Measurements from ENCODE around the gene TRIM60.

DNA sequence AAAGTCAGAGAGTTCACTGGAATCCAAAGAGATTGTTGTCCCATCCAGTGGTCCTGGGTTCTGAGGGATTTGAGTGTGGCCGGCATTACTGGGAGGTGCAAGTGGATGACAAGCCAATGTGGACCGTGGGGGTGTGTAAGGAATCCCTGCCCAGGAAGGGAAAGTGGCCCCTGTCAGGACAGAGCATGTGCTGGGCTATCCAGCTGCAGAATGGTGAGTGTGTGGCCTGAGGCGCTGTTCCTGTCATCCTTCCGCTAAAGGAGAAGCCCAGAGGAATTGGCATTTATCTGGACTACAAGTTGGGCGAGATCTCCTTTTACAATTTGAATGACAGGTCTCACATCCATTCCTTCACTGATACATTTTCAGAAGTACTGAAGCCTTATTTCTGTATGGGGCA is 20.4 kb upstream of the TRIM60 start:
- TF ChIP-seq, protein P1, sequence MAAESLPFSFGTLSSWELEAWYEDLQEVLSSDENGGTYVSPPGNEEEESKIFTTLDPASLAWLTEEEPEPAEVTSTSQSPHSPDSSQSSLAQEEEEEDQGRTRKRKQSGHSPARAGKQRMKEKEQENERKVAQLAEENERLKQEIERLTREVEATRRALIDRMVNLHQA (CRISPR knock-in tag; IDR thresholded peaks at IDR 0.05), result no peak
- TF ChIP-seq, protein P2, sequence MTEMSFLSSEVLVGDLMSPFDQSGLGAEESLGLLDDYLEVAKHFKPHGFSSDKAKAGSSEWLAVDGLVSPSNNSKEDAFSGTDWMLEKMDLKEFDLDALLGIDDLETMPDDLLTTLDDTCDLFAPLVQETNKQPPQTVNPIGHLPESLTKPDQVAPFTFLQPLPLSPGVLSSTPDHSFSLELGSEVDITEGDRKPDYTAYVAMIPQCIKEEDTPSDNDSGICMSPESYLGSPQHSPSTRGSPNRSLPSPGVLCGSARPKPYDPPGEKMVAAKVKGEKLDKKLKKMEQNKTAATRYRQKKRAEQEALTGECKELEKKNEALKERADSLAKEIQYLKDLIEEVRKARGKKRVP (CRISPR knock-in tag; IDR thresholded peaks at IDR 0.05), result no peak
